Endothelial cell of hepatic sinusoid (primary cell): Measurements from ENCODE around the gene SYT7.

ENCODE experiments used
- in situ Hi-C: cut with HindIII; loops from 2 replicates; pipeline ENCODE4 v1.10.0; 2017; ENCODE audit warnings: low sequenced_read_pairs

The SYT7 gene

DNA sequence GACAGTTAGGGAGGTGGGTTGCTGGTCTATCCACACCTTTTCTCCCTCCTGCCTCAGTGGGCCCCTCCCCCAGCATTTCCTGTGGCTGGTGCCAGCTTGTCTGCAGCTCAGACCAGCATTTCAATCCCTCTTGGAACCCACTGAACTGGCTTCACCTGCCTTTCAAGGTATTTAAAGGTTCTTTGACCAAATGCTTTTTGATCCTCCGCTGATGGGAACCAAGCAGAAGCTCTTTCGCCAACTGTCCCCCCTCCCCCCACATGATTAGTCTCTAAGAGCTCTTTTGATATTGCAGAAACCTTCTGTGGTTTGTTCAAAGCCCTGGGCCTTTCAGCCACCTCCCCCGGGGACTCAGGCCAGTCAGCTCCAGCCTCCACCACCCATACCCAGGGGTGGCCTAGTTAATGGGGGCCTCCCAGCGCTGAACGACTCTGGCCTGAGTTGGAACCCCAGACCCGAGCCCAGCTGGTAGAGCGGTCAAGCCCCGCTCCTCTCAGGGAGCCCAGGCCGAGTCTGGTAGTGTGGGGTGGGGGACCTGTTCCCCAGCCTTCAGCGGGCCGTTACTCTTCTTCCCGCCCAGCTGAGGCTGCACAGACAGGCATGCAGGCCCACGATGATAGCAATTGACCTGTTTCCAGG lies 6.0 kb upstream of the SYT7 start:
- in situ Hi-C loops, result no loop called here

GRCh38 chr11:61585115-61585514 lies 4.2 kb upstream of the SYT7 start:
- in situ Hi-C loops, result no loop called here

- in situ Hi-C loops, result no loop called here
Observed at GRCh38 chr11:61581931-61582330, 1.1 kb upstream of the SYT7 start.

DNA sequence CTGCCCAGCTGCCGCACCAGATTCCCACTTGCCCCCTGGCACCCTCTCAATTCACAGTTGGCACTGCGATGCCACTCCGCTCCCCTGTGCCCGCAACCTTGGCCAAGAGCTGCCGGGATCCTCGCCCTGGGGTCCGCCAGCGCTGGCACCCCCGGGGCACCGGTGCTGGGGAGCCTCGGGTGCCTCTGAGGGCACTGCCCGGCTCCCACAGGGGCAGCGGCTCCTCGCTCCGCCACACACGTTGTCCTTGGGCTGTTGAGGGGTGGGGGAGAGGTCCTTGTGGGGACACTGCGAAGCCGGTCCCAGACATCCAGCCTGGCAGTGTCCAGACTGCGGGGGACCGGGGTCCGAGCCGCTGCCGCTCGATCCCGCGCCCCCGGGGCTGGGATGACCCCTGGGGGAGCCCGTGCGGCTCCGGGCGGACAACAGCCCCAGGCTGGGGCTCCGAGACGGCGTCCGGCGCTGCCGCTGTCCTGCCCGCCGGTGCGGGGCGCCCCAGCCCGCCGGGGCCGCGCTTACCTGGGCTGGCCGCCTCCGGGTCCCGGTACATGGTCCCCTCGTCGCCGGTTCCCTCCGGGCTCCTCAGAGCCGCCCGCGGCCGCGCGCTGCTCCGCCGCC lies 496 bp downstream of the SYT7 start:
- in situ Hi-C loops, result no loop called here

GRCh38 chr11:61579676-61580270 lies 1.1 kb downstream of the SYT7 start:
- in situ Hi-C loops, result loop anchor here (5.0 kb wide), 1 partner anchor 68 kb away; no protein-coding TSS in a partner anchor

DNA sequence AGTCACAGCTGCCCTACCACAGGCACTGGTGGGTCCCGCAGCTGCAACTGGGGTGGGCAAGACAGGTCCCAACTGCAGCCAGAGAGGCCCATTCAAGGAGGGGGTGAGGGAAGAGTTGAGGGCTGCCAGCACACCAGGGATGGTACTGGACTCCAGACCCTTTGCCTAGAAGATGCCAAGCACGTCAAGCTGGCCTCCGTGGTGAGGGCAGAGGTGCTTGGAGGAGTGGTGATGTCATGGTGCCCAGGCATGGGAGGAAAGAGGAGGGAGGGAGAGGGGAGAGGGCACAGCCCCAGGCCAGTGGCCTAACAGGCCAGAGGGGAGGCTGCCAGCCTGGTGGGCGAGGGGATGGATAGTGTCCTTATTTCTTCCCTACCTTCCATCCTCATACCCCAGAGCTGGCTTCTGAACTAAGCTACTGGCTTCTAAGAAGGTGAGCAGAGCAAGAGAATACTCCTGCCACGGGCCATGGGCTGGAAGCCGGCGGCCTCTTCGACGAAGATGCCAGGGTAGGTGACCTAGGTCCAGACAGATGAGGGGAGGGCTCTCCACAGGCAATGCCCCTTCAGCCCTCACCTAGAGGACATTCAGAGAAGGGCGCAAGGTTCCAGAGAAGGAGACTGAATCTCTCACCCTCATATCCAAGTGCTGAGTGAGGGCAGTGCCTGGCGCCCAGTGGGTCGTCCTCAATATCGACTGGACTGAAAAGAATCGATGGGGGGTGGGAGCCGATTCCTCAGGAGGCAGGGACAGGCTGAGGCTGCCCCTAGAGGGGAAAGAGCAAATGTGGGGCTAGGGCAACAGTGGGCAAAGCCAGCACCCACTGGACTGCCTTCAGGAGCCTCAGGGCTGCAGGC lies 1.8 kb downstream of the SYT7 start:
- in situ Hi-C loops, result loop anchor here (5.0 kb wide), 1 partner anchor 68 kb away; no protein-coding TSS in a partner anchor

DNA sequence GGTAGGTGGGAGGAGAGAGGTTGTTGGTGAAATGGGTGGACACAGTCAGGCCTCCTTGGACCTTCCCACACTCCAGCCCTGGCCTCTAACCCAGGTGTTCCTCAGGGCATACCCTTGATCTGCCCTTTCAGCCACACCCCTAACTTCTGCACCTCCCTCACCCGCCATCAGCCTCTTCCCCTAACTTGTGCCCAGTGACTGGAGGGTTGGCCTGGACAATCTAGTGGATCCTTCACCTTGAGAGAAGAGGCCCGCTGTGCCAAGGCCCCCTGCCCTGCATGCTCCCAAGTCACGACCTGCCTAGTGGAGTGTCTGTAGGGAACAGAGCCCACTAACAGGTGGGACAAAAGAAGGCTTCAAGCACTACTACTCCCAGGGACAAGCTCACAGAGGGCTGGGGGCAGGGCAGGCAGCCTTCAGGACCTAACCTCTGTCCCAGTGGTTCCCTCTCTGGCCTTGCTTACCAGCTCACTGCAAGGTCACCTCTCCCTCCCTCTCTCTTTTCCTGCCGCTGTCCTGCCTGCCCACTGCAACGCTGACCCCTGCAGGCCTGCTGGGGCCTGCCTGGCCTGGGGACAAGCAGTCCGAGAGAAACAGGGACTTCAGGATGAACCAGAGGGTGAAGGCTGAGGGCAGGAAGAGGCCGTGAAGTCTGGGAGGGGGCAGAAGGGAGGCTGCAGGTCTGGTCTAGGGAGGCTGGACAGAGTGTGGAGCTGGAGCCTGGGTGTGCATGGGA lies 3.3 kb downstream of the SYT7 start:
- in situ Hi-C loops, result loop anchor here (5.0 kb wide), 1 partner anchor 70 kb away; no protein-coding TSS in a partner anchor

- in situ Hi-C loops, result loop anchor here (5.0 kb wide), 1 partner anchor 71 kb away; no protein-coding TSS in a partner anchor
Observed at GRCh38 chr11:61575886-61576861, 4.7 kb downstream of the SYT7 start.

- in situ Hi-C loops, result loop anchor here (5.0 kb wide), 1 partner anchor 73 kb away; no protein-coding TSS in a partner anchor
Observed at GRCh38 chr11:61574611-61575010, 6.3 kb downstream of the SYT7 start.

DNA sequence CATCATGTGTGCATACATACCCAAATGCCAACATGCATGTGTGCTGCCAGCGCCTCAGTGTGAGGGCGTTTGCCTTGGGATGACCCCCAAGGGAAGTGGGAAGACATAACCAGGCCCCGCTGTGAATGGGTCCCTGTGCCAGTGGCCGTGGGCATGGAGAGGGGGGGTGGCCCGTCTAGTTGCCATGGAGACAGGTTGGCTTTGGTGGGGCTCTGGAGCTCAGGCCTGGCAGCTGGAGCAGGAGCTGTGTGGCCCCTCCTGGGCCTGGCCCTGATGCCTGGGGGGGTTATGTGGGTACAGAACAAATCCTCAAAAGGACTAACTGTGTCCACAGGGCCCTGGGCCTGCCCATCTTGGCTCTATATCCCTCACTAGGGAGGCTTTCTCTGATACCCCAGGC lies 8.0 kb downstream of the SYT7 start:
- in situ Hi-C loops, result no loop called here

GRCh38 chr11:61571869-61572268 lies 9.0 kb downstream of the SYT7 start:
- in situ Hi-C loops, result no loop called here

- in situ Hi-C loops, result no loop called here
Observed at GRCh38 chr11:61571337-61571736, 9.5 kb downstream of the SYT7 start.

DNA sequence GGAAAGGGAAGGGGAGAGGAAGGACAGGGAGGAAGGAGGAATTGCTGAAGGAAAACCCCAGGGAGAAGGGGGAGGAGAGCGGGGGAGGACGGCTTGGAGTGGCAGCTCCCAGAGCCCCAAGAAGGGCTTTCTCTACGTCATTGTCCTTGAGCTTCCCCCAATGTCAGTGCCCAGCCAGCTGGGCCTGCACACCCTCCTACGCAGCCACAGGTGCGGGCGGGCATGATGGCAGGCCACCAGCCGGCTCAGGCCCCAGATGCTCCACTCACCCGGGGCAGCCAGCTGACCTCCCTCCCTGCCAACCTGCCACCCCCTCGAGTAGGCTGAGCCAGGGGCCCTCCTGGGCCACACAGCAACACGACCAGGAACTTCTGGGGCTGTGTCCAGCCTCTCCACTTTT lies 11.2 kb downstream of the SYT7 start:
- in situ Hi-C loops, result no loop called here

DNA sequence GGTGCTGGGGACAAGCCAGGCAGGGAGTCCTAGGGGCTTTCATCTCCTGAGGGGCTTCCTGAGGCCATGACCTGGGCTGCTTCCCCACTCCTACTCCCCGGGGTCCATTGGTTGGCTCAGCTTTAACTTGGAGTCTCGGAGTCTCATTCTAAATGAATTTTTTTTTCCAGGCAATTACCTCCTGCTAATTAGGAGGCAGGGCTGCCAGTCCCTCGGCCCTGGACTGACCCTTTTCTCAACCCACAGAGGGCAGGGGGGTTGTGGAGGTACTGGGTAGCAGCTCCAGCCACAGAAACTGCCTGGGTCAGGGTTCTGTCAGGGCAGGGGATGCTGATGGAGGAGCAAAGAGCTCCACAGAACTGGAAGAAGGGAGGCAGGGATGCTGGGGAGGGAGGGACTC lies 11.9 kb downstream of the SYT7 start:
- in situ Hi-C loops, result no loop called here

GRCh38 chr11:61567286-61568061 lies 13.4 kb downstream of the SYT7 start:
- in situ Hi-C loops, result no loop called here

GRCh38 chr11:61564936-61565696 lies 15.8 kb downstream of the SYT7 start:
- in situ Hi-C loops, result no loop called here

GRCh38 chr11:61560751-61561150 lies 20.1 kb downstream of the SYT7 start:
- in situ Hi-C loops, result no loop called here

GRCh38 chr11:61556621-61557020 lies 24.3 kb downstream of the SYT7 start:
- in situ Hi-C loops, result no loop called here
